GM12892 (cell line): Measurements from ENCODE around the gene PEX10.

Experiments
- DNase-seq: peaks from one replicate; pipeline ENCODE4 v3.0.0; 2011; ENCODE audit not compliant: insufficient read length
- FAIRE-seq: peaks from 2 replicates; lab custom pipeline; 2011; peaks lifted over from hg19 to GRCh38; lab: Jason Lieb, UNC
- POLR2A ChIP-seq: IDR thresholded peaks from 2 replicates; pipeline ENCODE4 v1.6.1; 2011; ENCODE audit warnings: low read depth, low read length, control low read depth
- POLR2AphosphoS5 ChIP-seq: IDR thresholded peaks from 2 replicates; pipeline ENCODE4 v1.6.1; 2011; ENCODE audit warnings: low read depth, low read length, control low read depth
- TAF1 ChIP-seq: IDR thresholded peaks from 2 replicates; pipeline ENCODE4 v1.6.1; 2011; ENCODE audit warnings: low read depth, mild to moderate bottlenecking, control low read depth, low read length, borderline replicate concordance

The PEX10 gene

DNA sequence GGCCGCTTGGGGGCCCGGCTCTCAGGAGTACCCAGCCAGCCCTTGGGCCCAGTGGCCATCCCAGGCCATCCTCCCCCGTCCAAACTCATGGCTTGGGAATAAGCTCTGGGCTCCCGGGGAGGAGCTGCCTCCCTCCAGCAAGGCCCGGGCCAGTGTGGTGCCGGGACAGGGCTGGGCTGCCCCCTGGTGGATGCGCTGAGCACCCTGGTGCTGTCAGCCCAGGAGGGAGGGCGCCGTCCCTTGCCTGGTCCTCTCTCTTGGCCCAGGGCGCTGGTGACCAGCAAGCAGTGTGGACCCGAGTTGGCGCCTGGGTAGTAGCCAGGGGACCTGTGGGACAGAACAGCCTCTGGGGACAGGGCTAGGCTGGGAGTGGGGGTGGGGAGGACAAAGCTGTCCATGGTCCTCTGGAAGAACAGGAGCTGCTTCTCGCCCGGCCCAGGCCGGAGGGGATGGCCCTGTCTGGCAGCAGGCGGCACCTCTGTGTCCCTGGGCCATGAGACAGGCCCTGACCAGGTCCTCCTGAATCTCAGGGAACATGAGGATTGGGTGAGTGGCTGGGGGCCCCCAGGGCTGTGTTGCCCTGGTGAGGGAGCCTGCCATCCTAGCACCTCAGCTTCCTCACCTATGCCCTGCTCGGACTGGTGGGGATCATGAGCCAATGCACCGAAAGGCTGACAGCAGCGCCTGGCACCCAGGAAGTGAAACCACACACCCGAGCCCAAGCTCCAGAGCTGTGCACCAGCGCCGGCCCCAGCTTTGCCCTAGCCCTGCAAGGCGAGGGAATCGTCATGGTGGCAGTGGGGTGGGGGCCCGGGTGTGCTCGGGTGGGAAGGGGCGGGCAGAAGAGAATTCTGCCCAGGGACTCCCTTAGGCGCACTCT, 30.4 kb downstream of the PEX10 start:
- peak; percentile 99 for DNase-seq
- FAIRE-seq, result peak; percentile 48
- TF ChIP-seq POLR2A (no peak), TAF1 (no peak), POLR2AphosphoS5 (no peak)

DNA sequence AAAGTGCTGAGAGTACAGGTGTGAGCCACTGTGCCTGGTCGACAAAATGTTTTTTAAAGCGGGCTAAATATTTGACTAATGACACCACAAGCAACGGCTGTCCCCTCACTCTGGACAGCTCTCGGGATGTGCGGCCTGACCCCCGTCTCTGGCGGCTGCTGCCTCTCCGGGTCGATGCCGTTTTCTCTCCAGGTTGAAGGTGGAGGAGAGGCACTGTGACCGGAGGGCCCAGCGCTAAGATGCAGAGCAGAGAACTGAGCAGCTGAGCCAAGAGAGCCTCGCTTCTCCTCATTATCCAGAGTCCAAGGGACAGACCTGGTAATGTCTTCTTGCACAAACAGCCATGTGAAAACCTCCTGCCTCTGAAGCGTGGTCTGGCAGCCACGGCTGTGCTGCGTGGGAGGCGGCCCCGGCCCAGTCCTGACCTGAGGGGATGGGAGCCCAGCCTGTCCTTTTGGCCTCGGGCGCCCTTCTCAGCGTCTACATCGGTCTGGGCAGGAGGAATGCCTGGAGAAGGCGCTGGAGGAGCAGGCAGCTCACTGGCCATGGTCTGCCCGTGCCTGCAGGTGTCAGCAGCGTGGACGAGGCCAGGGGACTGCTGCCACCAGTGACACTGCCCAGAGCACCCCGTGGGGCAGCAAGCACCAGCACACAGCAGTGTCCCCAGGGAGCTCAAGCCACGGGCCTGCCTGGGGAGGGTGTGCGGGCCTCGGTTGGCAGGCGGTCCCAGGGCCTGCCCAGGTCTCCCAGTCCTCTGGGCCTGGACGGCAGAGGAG, 31.4 kb downstream of the PEX10 start:
- no peak for TF ChIP-seq TAF1
- no peak for TF ChIP-seq POLR2AphosphoS5
- no peak for TF ChIP-seq POLR2A
- FAIRE-seq, result no peak

DNA sequence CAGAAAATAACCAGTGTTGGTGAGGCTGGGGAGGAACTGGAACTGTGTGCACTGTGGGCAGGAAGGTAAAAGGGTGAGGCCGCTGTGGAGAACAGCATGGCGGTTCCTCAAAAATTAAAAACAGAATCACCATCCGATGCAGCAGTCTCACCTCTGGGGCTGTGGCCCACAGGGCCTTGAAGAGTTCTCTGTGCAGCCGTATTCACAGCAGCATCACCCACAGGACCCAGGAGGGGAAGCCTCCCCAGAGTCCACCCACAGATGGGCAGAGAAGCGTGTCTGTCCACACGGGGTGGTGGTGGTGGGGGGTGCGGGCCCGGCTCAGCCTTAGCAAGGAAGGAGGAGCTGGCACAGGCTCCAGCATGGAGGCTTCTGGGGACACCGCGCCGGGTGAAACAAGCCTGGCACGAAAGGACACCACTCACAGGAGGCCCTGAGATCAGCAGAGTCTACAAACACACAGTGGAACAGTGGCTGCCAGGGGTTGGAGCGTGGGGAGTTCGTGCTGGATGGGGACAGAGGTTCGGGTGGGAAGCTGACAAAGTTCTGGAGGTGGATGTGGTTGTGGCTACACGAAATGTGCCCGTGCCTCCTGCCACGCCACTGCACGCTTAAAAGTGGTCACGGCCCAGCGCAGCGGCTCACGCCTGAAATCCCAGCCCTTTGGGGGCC, 32.5 kb downstream of the PEX10 start:
- FAIRE-seq (no peak), DNase-seq (no peak)
- no peak for TF ChIP-seq POLR2A
- no peak for TF ChIP-seq POLR2AphosphoS5
- TF ChIP-seq TAF1, result no peak

More for the DNA sequence above, 31.4 kb downstream of the PEX10 start:
- DNase-seq, result no peak

DNA sequence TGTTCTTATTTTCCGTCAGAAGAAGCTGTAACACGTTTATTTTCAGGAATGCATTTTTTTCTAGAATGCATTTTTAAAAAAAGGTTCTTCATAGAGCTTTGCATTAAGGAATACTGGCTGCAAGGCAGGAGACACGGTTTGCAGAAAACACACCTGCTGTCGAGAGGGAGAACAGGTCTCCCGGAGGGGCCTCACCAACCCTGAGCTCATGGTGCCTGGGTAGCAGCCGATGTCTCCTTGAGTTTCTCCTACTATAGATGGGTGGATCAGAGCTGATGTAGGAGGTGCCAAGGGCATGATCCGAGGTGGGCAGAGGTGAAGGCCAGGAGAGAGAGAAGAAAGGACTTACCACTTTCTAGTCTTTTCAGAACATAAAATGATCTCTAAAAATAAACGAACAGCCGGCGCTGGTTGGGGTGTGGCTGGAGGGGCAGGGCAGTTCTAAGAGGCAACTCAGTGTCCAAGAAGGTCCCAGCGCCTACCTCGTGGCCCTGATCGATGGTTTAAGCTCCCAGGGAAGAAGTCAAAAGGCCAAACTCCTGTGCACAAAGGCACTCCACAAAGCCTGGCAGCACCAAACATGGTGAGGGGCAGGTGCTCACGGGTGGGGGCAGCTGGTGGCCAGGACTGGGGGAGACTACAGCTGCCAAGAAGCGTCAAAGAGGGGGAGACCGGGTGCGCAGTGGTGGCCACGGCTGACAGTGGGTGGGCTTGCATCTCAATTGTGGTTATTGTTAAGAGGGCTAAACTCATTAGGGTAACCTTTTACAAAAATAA, 33.2 kb downstream of the PEX10 start:
- DNase-seq, result no peak
- TF ChIP-seq TAF1 (no peak), POLR2AphosphoS5 (no peak), POLR2A (no peak)
- no peak for FAIRE-seq

DNA sequence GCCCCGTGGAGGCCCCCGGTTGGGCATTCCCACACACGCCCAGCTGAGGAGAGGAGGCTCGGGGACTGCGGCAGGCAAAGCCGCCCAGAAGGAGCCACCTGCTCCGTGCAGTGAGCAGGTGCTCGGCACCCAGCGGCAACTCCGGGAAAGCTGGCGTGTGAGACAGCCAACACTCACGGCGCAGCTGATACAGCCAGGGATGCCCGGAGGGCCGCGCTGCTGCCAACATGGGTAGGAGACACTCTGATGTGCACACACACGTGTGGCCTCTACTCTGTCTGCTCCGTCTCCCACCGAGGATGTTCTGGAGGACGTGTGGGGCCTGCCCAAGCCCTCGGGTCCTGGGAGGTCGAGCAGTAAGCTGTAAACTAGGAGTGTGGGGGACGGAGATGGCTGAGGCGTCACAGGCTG, 33.9 kb downstream of the PEX10 start:
- TF ChIP-seq TAF1, result no peak

DNA sequence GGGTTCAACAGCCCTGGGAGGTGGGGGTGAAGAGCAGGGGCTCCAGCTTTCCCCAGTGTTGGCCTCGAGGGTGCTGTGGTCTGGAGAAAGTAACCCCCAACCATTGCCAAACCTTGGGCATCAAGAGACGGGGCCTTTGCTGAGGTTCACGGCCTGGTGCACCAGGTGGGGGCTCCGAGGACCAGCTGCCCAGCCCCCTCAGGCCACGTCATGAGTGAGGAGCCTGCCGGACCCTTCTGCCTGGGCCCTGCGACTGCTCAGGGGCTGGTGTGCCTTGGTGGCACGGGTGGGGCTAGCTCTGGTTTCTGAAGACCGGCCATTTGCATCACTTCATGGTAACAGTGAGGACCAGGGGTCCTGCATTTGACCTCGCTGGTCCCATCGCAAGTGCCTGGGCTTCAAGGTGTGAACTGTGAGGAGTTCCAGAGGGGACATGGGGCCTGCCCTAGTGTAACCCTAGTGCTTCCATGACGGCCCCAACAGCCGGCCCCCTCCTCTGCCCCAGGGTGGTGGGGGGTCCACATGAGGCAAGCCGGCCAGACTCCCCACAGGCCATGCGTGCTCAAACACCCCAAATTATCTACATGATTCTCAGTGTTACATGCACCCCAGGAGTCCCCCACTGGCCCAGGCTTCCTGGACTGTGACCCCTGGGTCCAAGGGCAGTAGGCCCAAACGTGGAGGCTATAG, 34.5 kb downstream of the PEX10 start:
- DNase-seq, result no peak
- TF ChIP-seq POLR2AphosphoS5 (no peak), POLR2A (no peak), TAF1 (no peak)
- no peak for FAIRE-seq

More for the DNA sequence above, 33.9 kb downstream of the PEX10 start:
- FAIRE-seq (no peak), DNase-seq (no peak)

DNA sequence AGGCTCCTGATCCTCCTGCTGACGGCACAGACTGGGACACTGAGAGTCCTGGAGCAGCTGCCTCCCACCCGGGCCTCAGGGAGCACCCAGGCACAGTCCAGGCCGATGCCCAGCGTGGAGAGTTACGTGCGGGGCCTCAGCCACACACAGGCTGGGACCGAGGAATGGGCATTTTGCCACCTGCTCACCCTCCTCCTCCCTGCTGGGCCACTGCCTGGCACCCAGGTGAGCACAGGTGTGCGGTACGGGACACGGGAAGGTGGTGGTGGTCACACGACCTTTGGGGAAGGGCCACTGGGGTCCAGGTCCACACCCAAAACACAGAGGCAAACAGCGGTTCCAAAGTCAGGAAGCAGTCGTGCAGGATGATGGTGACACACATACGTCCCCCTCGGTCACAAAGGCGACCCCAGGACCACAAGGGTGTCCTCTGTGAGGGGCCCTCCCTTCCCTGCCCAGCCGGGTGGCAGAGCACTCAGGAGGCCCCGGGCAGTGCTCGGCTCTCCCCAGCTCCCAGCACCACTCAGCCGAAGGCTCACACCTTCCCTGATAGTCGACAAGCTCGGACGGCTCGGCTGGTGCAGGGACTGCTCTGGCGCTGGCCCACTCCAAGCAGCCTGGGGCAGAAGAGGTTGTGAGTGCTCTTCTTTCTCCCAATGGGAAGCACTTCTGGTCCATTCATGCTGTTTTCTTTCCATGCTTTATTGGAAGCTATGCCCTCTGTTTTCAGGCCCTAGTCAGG, 35.3 kb downstream of the PEX10 start:
- TF ChIP-seq TAF1, result no peak
- no peak for TF ChIP-seq POLR2A
- no peak for TF ChIP-seq POLR2AphosphoS5
- no peak for FAIRE-seq
- DNase-seq, result no peak

DNA sequence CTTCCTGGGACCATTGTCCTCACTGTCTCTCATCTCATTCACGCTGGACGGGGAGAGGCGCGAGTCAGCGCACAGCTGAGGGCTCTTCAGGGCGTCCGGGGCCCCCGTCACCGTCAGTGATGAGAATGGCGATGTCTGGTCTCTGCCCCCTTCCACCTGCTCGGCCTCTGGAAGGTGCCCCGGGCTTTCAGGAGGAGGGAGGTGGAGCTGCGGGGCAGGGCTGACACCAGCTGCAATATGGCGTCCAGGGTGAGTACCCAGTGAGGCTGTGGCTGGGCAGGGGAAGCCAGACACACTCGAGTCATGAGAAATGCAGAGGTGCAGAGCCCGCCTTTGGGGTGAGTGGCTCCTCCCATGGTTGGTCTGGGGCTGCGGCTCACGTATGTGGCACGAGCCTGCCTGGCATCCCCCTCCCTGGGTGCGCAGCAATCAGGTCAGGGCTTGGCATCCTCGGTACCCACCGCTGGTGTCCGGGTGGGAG, 36.1 kb downstream of the PEX10 start:
- no peak for DNase-seq
- FAIRE-seq, result no peak
- no peak for TF ChIP-seq TAF1
- TF ChIP-seq POLR2AphosphoS5, result no peak
- no peak for TF ChIP-seq POLR2A

DNA sequence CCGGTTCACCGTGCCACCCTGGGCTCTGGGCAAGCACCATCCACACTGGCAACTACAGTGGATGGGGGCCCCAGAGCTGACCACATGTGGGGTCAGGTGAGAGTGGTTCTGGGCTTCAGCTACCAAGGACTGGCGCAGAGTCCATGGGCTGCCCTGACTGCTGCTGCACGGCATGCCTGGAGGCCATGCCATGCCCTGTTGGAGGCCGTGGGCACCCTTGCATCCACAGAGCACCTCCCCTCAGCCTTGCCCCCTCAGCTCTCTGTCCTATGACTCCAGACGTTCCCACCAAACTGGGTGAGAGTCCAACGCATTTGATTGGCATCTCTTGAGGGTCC, 36.5 kb downstream of the PEX10 start:
- no peak for TF ChIP-seq POLR2A
- no peak for DNase-seq
- no peak for FAIRE-seq

DNA sequence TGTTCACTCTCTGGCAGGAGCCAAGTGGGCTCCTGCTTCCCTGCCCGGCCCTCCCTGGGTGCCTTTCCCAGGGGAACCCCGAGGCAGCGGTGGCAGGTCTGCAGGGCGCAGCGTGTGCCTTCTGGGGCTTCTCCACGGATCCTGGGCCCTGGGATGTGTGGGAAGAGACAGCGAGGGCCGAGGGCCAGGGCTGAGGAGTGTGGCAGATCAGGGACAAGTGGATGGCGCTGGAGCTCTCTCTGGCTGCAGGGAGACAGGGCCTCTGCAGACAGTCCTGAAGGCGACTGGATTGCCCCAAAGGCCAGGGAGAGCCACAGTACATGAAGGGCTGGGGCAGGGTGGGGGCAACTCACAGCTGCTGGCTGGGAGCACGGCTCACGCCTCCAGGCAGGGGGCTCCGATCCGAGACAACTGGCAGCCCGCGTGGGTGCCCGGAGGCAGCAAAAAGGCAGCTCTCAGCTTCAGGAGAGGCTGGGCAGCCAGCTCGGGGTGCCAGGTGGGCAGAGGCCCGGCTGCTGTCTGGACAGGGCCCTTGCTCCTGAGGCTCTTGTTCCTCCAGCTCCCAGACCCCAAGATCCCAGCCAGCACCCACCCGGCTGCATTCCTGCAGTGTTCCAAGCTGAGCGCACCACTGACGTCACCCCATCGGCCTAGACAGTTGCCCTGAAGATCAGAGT, 37.0 kb downstream of the PEX10 start:
- TF ChIP-seq POLR2AphosphoS5 (no peak), POLR2A (no peak), TAF1 (no peak)

More for the DNA sequence above, 37.0 kb downstream of the PEX10 start:
- DNase-seq (no peak), FAIRE-seq (no peak)
